Keratinocyte (primary cell): Measurements from ENCODE around the gene GRIA4. TPM values are rescaled to one million over a fixed set of nuclear protein-coding genes. Genes with fewer than 3 reads are reported as not detected.

Source experiments
- DNase-seq: peaks from one replicate; pipeline ENCODE4 v3.0.0-alpha.2; 2011; ENCODE audit warnings: low read depth, missing footprints, low spot score
- FAIRE-seq: peaks from 2 replicates; lab custom pipeline; 2011; peaks lifted over from hg19 to GRCh38; lab: Jason Lieb, UNC
- H2AFZ ChIP-seq: 2 replicates; pipeline ENCODE4 v1.6.0; 2012; ENCODE audit warnings: low read length, control low read depth, inconsistent platforms; ENCODE audit not compliant: control insufficient read depth
- H3K27ac ChIP-seq: 2 replicates; pipeline ENCODE4 v1.5.1; 2011; ENCODE audit warnings: low read length; ENCODE audit not compliant: control insufficient read depth, insufficient read depth
- H3K27me3 ChIP-seq: 3 replicates; pipeline ENCODE4 v1.6.0; 2011; ENCODE audit warnings: low read length; ENCODE audit not compliant: control insufficient read depth, insufficient read depth; ENCODE audit errors: extremely low read depth
- H3K36me3 ChIP-seq, 2 experiments: 2 replicates in 1 of 2; 3 replicates in 1 of 2; pipeline ENCODE4 v1.5.1; 2011; ENCODE audit warnings: low read length in 2 of 2, mild to moderate bottlenecking in 1 of 2; ENCODE audit not compliant: control insufficient read depth in 2 of 2, insufficient read depth in 2 of 2; ENCODE audit errors: extremely low read depth in 1 of 2
- H3K4me1 ChIP-seq: 3 replicates; pipeline ENCODE4 v1.5.1; 2011; ENCODE audit warnings: low read length; ENCODE audit not compliant: control insufficient read depth, insufficient read depth; ENCODE audit errors: extremely low read depth
- H3K4me2 ChIP-seq: 3 replicates; pipeline ENCODE4 v1.6.0; 2011; ENCODE audit warnings: low read depth, low read length; ENCODE audit not compliant: control insufficient read depth, insufficient read depth; ENCODE audit errors: extremely low read depth
- H3K4me3 ChIP-seq, 3 experiments: fragments of 200-600 bp in 1 of 3; sonication (generic) in 1 of 3; 2 replicates in 2 of 3; 3 replicates in 1 of 3; pipeline ENCODE4 v1.5.1; 2011 to 2016; ENCODE audit warnings: low read length in 3 of 3, mild to moderate bottlenecking in 3 of 3, control low read depth in 2 of 3, inconsistent platforms in 1 of 3, low read depth in 1 of 3, mixed read lengths in 1 of 3, mixed run types in 1 of 3, moderate library complexity in 1 of 3; ENCODE audit not compliant: control insufficient read depth in 2 of 3, insufficient read depth in 2 of 3; ENCODE audit errors: extremely low read depth in 1 of 3
- H3K79me2 ChIP-seq: 2 replicates; pipeline ENCODE4 v1.6.0; 2012; ENCODE audit warnings: low read length; ENCODE audit not compliant: control insufficient read depth, insufficient read depth
- H3K9ac ChIP-seq: 3 replicates; pipeline ENCODE4 v1.6.0; 2011; ENCODE audit warnings: low read length; ENCODE audit not compliant: control insufficient read depth, insufficient read depth; ENCODE audit errors: extremely low read depth
- H3K9me1 ChIP-seq: 3 replicates; pipeline ENCODE4 v1.6.0; 2011; ENCODE audit warnings: low read length; ENCODE audit not compliant: control insufficient read depth, insufficient read depth; ENCODE audit errors: extremely low read depth
- H3K9me3 ChIP-seq: 2 replicates; pipeline ENCODE4 v1.5.1; 2012; ENCODE audit warnings: low read depth, low read length; ENCODE audit not compliant: control insufficient read depth
- H4K20me1 ChIP-seq: 3 replicates; pipeline ENCODE4 v1.6.0; 2011; ENCODE audit warnings: low read length; ENCODE audit not compliant: control insufficient read depth, insufficient read depth; ENCODE audit errors: extremely low read depth
- CTCF ChIP-seq, 3 experiments: IDR thresholded peaks in 1 of 3; conservative IDR thresholded peaks in 1 of 3; optimal IDR thresholded peaks in 1 of 3; 2 replicates in 2 of 3; 3 replicates in 1 of 3; pipeline versions ENCODE3 to v1.5.1; 2011; ENCODE audit warnings: low read length in 3 of 3, mild to moderate bottlenecking in 3 of 3, moderate library complexity in 2 of 3, control low read depth in 1 of 3, inconsistent platforms in 1 of 3; ENCODE audit not compliant: insufficient read depth in 2 of 3; ENCODE audit errors: extremely low read depth in 1 of 3
- EZH2 ChIP-seq: IDR thresholded peaks from one replicate; pipeline ENCODE4 v1.6.1; 2012; ENCODE audit warnings: inconsistent platforms, mild to moderate bottlenecking, low read length, moderate library complexity
- dilution Hi-C: fragments of 300-500 bp; cut with MboI; formaldehyde crosslinking; loops from one replicate; pipeline ENCODE4 v1.7.0; 2020; ENCODE audit warnings: low sequenced_read_pairs; ENCODE audit not compliant: extremely low pct_ligation_motif_present
- polyA plus RNA-seq, 5 experiments: library from polyadenylated mRNA; depleted of rRNA in 3 of 5; stranded (reverse) in 3 of 5; stranded (forward) in 1 of 5; unstranded in 1 of 5; fragments of >200 nt; gene quantifications; 1 replicate in 1 of 5; 2 replicates in 3 of 5; 3 replicates in 1 of 5; pipeline versions ENCODE4 v1.2.1 to v1.2.3, GENCODE V29; 2011 to 2012; ENCODE audit warnings: missing spikeins in 2 of 5, low read depth in 1 of 5, low replicate concordance in 1 of 5

The GRIA4 gene
- polyA plus RNA-seq, 1 donor (not counting 4 experiments of a cell fraction or from before 2014, with no cell fraction given), result not detected

GRCh38 chr11:105829084-105829483 is 219.2 kb downstream of the GRIA4 start:
- no peak for FAIRE-seq
- no peak overlapping the region for H3K9ac ChIP-seq

DNA sequence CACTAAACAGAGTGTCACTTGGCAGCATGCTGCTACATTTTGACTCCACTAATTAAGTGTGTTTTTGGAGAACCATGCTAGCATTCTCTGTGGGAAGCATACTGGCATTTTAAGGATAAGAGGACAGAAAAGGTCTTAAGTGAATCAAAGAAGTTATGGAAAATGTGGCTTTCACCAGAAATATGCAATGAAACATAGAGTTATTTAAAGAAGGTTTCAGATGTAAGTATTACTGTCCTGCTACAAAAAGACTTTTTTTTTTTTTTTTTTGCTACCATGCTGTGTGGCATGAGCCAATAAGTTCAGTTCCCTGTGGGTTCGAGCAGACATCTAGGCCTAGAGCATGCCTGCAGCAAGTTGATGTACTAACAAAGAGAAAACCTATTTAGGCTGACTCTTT is 224.6 kb downstream of the GRIA4 start:
- Histone ChIP-seq H3K79me2 (no peaks in the 10 kb centered on the region), H3K4me3 (no peak overlapping the region), H3K27ac (no peak overlapping the region), H3K9ac (no peak overlapping the region), H4K20me1 (no peaks in the 10 kb centered on the region), H3K4me2 (no peak overlapping the region), H3K4me1 (no peaks in the 10 kb centered on the region), H3K27me3 (no peaks in the 10 kb centered on the region), H3K9me1 (no peaks in the 10 kb centered on the region), H2AFZ (no peak overlapping the region), H3K36me3 (no peaks in the 10 kb centered on the region), H3K9me3 (no peaks in the 10 kb centered on the region)
- dilution Hi-C loops, result no loop called here
- FAIRE-seq, result no peak
- DNase-seq, result no peak
- TF ChIP-seq EZH2, result no peak

More at GRCh38 chr11:105829084-105829483, 219.2 kb downstream of the GRIA4 start:
- H3K36me3 ChIP-seq, result no peaks in the 10 kb centered on the region
- no peak overlapping the region for H3K4me2 ChIP-seq
- H2AFZ ChIP-seq, result no peak overlapping the region
- H3K9me1 ChIP-seq, result no peaks in the 10 kb centered on the region
- H3K4me3 ChIP-seq, result no peak overlapping the region
- dilution Hi-C loops, result no loop called here
- H3K79me2 ChIP-seq, result no peaks in the 10 kb centered on the region
- no peaks in the 10 kb centered on the region for H4K20me1 ChIP-seq
- no peaks in the 10 kb centered on the region for H3K27me3 ChIP-seq
- DNase-seq, result no peak
- H3K27ac ChIP-seq, result no peak overlapping the region
- no peaks in the 10 kb centered on the region for H3K4me1 ChIP-seq
- TF ChIP-seq EZH2 (no peak), CTCF (optimal IDR thresholded peaks at IDR 0.05 in 1 of 3, IDR thresholded peaks at IDR 0.05 in 1 of 3, conservative IDR thresholded peaks at IDR 0.05 in 1 of 3; ENCODE audit: extremely low read depth in 1 of 3, insufficient read depth in 2 of 3, low read length in 3 of 3) (no peak)
- no peaks in the 10 kb centered on the region for H3K9me3 ChIP-seq
